ENCODE measurements around the gene PDXP.
"Not testable (repeated sequence)": the region's sequence is repeated elsewhere in the genome, so short reads cannot be mapped to it uniquely, and the experiment has no call there.

The PDXP gene

DNA sequence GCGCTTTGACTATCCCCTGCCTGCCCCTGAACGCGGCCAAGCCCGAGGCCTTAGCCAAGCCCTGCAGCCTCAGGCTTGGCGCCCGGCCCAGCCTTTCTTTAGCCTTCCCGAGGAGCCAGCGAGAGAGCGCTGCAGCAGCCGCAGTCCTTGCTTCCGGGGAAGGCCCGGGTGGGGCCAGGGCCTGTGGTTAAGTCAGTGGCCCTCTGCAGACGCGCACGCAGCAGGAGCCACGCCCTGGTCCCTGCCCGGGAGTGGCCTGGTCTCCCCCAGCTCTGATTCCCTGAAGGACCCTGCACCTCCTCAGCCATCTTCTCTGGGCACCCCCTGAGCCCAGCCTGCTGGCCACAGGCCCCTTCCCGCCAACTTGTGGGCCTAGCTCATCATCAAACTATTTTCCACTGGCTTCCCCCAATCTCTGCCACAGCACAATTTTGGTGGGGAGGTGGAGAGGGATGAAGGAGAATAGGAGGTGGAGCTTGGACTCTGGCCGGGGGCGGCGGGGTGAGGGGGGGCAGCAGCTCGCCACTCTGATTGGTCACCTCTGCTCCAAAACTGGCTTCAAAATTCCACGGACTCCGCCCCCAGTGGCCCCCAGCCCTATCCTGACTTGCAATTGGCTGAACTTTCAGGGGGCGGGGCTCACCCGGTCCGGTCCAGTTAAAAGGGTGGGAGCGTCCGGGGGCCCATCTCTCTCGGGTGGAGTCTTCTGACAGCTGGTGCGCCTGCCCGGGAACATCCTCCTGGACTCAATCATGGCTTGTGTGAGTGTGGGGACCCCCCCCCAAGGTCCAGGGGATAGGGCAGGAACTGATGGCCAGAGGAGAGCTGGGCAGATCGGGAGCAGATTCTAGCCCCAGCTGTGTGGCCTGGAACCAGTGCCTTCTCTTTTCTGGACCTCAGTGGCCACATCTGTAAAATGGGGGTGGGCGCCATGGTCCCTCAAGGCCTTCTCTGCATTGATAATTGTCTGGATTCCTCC is 16.7 kb downstream of the PDXP start, which contains the start of gene LGALS1:
Gene LGALS1, plus strand, starts transcription at position 686 of the 979 bp plus-strand sequence. Its CDS starts 67 bp downstream, at position 753.
- DNase-seq (ENCODE audit: low read depth) = peak; percentile 46

DNA sequence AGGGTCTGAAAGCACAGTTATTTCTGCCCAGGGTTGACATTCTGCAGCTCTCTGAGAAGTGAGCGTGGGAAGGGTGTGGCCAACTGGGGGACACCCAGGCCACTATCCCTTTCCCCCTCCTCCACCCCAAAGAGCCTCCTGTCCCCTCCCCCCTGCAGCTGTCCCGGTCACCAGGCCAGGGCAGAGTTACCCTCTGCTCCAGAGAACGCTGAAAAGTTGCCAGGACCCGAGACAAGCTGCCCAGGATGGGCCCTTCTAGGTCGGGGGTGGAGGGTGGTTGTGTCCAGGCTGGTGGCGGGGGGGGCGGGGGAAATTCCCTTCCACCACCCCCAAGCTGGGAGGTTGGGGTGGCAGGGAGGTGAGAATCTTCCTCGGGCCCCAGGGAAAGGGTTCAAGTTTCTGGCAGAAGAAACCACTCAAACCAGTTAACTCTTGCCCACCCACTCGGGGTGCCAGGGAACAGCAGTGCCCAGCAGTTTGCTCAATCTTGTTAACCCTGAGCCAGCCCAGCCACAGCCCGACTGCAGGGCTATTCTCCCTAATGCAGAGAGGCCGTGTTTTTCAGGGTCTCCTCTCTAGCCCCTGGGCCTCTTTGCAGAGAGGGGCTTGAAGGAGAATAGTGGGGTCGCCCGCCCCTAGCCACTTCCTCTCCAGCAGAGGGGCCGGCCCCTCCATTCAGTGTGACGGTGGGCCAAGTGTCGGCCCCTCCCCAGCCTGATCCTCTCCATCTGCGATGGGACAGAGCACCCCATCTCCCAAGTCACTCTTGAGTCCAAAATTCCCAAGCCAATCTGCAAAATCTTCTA is 17.6 kb downstream of the PDXP start:
- no peak for DNase-seq (ENCODE audit: low read depth)

DNA sequence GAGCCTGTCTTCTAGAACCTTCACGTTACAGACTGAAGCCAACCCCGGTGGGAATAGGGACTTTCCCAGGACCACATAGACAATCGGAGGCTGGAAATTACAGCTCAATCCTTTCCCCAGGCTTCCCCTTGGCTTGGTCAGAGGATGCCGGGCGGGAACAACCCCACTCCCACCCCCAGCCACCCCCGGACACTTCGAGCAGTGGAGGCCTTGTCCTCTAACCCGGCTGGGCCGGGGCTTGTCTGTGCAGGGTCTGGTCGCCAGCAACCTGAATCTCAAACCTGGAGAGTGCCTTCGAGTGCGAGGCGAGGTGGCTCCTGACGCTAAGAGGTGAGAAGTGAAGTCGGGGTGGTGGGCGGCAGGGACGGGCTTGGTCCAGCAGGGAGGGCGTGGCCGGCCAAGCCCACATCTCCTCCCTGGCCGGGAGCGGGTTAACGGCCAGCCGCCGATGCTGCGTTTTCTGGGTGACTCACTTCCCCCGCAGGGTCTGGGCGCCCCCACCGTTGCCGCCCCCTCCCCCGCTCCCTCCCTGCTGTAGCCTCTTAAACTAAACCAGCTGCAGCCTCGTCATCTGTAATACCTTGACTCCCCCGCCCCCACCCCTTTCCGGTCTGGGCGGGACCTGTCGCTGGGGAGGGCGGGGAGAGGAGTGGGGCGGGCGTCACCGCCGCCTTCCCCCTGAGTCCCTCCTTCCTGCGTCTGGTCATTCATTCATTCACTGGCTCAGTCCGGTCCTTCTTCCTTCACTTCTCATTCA is 18.4 kb downstream of the PDXP start:
- DNase-seq (ENCODE audit: low read depth) = peak; percentile 95

DNA sequence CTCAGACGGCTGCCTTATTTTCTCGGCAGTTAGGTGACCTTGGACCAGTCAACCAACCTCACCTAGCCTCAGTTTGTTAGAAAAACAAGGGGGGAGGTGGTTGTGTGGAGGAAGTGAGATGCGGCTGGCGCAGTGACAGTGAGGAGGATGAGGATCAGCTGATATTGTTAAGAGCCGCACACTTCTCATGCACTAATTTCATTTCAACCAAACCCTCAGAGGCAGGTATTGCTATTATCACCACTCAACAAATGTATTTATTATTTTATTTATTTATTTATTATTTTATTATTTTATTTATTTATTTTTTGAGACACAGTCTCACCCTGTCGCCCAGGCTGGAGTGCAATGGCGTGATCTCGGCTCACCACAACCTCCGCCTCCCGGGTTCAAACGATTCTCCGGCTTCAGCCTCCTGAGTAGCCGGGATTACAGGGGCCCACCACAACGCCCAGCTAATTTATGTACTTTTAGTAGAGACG is 19.0 kb downstream of the PDXP start:
- no peak for DNase-seq (ENCODE audit: low read depth)

DNA sequence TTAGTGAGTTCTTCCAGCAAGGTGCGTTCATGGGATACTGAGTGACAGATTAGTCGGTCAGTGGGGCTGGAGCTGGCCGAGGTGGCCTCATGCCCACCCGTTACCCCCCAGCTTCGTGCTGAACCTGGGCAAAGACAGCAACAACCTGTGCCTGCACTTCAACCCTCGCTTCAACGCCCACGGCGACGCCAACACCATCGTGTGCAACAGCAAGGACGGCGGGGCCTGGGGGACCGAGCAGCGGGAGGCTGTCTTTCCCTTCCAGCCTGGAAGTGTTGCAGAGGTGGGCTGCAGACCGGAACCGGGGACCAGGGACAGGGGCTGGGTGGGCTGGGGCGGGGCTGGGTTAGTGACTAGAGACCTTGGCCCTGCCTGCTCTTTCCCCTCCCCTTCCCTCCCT is 19.8 kb downstream of the PDXP start:
- no peak for DNase-seq (ENCODE audit: low read depth)

DNA sequence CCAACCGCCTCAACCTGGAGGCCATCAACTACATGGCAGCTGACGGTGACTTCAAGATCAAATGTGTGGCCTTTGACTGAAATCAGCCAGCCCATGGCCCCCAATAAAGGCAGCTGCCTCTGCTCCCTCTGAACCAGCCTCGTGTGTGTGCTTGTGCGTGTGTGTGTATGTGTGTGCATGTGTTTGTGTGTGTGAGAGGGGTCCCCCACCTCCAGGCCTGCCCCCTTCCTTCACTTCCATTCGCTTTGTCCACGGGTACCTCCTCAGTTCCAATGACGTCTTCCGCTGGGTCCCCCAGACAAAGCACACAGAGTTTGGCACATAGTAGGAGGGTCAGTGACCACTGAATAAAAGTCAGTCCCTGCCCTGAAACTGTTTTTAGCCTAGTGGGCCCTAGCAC is 21.1 kb downstream of the PDXP start:
- DNase-seq (ENCODE audit: low read depth) = no peak

DNA sequence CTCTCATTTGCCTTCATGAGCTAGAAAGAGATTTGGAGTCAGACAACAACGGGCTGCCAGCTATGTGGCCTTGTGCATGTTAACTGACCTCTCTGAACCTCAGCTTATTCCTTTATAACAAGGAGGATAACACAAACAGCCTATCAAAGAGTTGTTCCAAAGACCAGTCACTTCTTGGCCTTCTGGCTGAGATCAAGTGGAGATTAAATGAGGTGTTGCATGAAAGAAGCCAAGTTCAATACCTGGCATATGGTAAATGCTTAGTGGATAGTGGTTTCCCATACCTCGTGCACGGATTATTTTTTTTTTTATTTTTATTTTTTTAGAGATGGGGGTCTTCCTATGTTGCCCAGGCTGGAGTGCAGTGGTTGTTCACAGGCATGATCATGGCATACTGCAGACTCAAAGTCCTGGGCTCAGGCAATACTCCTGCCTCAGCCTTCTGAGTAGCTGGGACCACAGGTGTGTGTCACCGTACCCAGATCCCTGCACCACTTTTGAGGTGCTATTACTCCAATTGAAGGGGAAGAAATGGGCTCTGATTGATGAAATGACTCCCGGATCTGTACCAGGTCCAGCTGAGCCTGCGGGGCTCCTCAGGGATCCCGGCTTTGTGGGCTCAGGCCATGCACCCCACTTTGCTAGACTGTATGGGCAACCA is 21.8 kb downstream of the PDXP start:
- DNase-seq (ENCODE audit: low read depth) = no peak

DNA sequence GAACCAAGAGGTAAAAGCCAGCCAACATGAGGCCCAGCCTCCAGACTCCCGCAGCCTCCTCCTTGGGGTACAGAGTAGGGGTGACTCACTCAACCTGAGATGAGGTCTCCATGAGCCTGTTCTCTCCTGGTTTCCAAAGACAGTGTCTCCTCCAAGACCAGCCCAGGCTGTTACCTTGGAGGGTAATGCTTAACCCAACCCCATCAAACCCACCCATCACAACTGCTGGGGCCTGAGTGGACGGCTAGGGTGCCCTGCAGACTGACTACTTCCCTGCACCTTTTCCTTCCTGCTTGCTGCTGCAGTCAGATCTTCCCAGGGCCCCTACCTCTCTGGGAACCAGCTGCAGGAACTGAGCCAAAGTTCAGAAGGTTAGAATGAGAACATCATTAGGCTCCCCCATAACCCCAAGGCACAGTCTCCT is 22.5 kb downstream of the PDXP start:
- DNase-seq (ENCODE audit: low read depth) = no peak

DNA sequence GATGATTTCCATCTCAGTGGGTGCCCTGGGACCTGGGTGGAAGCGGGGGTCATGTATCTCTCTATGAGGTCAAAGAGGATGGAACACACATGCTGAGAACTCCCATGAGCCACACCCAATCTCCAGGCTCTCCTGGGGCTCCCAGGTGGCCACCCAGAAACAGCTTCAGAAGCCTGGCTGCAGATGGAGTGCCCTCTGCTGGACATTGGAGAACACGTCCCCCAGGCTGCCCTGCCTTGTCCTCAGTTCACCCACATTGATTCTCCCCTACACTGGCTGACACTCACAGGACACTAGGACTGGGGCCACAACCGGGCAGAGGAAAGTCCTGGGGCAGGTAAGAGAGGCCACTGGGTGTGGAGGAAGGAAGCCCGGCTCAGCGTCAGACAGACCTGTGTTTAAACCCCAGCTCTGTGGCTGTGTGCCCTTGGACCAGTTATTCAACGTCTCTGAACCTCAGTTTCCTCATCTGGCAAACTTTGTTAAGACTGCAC is 23.1 kb downstream of the PDXP start:
- DNase-seq (ENCODE audit: low read depth) = peak; percentile 65

DNA sequence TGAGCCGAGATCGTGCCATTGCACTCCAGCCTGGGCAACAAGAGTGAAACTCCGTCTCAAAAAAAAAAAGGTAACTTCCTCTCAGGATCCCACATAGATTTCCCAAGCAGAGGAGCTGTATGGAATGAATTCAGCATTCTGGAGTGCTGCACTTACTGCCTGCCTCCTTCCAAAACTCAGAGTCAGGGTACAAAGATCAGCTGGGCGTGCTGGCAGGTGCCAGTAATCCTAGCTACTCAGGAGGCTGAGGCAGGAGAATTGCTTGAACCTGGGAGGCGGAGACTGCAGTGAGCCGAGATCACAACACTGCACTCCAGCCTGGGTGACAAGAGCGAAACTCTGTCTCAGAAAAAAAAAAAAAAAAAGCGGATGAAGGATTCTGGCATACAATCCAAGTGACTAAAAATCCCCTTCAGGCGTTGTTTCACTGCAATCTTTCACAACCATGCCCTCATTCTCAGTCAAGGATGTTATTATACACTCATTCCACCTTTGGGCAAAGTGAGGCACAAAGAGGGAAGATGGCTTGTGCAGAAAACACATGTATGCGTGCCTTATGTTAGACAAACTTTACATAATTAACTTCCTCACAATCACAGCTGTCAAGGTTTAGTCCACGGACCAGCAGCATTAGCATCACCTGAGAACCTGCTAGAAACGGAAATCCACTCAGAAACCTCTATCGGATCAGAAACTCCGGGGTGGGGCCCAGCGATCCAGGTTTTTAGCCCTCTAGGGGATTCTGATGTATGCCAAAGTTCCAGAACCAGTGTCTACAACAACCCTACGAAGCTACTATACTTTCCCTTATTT is 26.5 kb downstream of the PDXP start:
- no peak for DNase-seq (ENCODE audit: low read depth)

DNA sequence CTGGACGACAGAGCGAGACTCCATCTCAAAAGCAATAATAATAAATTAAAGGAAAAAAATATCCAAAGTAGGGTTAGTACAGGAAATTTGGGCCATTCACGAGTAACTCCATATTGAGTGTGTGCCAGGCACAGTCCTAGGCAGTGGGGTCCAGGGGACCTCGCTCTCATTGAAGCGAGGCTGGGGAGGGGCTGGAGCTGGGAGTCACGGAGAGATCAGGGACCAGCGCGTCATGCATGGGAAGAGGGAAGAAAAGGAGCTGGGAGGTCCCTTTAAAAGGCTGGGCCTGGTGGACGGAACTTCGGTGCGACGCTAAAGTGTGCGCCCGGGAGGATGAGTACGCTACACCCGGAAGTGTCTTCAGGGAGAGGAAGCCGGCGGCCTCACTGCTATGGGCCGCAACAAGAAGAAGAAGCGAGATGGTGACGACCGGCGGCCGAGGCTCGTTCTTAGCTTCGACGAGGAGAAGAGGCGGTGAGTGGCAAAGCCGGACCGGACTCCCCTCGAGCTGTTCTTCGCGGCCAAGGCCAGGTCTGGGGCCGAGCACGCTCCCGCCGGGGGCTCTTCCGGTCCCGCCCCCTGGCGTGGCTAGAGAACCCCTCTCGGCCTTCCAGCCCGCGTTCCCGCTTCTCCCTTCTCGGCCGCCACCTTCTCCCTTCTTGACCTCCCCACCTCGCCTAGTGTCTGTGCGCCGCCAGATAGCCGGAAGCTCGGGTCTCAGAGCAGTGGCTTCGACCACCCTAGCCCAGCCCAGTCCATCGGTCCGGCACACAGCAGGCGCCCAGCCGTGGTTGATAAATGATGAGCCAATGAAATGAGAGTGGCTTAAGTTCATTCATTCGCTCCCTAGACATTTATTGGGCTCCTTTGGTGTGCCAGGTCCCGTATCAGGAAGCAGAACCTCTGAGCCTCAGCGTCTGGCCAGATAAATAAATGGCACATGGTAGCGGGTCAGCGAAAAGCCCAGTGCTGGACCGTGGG is 27.8 kb downstream of the PDXP start, which contains the start of gene NOL12:
Gene NOL12, plus strand, starts transcription at position 342 of the 981 bp plus-strand sequence. Its CDS starts 50 bp downstream, at position 392.
- peak; percentile 59 for DNase-seq (ENCODE audit: low read depth)

DNA sequence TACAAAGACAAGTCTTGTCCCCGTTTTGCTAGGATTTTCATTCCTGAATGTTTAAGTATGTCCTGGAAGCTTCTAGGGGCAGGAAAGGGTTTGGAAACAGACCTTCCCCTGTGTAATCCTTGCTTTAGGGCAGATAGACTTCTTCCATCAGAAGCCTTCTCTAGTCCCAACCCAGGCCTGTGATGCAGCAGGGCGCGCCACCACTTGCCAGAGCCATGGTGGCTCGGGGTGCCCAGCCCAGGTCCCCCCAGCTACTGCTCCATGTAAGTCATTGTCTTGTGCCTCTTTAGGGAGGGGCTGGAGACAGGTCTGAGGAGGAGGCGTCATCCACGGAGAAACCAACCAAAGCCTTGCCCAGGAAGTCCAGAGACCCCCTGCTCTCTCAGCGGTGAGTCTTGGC is 31.9 kb downstream of the PDXP start:
- DNase-seq (ENCODE audit: low read depth) = no peak

DNA sequence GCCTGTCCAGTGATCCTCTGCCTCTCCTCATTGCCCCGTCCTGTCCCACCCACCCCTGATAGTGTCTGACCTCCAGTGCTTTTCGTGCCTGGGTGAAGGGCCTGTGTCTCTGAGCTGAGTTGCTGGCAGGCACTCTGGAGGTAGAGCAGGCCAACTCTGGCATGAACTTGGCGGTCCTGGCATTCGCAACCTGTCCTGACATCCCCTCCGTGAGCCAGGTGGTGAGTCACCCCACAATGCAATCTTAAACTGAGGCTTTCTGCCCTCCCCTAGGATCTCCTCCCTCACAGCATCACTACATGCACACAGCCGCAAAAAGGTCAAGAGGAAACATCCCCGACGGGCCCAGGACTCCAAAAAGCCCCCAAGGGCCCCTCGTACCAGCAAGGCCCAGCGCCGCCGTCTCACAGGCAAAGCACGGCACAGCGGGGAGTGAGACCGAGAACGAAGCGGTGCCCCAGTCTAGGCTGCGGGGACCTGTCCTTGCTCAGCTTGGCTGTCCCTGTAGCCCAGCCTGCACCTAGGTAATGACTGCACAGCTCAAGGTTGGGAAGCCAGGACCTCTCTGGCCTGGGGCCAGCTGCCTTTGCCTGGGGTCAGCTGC is 32.5 kb downstream of the PDXP start:
- DNase-seq (ENCODE audit: low read depth) = no peak

DNA sequence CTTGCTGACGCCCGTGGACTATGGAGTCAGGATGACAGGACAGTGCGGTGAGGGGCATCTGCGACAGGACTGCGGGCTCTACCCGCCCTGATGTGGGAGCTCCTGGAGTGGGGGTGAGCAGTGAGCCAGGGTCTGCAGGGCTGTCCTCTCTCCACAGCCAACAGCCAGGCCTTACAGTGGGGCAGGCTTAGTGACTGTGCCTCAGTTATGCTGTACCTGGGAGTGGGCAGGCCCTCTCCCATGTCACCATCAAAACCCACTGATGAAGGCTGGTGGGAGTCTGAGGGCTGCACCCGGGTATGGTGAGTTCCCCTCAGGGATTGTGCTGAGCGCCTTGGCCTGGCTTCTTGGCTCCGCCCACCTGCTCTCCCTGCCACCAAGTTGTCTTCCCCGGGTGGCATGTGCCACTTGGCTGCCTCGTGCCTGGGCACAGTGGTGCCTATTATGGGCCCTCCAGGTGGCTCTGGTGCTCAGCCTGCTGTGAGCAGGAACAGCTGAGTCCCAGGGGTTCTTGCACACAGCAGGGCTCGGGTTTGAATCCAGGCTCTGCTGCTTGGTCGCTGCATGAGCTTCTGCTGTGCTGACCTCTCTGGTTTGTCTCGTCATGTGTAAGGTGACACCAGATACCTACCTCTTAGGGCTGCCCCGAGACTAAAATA is 34.2 kb downstream of the PDXP start:
- no peak for DNase-seq (ENCODE audit: low read depth)

DNA sequence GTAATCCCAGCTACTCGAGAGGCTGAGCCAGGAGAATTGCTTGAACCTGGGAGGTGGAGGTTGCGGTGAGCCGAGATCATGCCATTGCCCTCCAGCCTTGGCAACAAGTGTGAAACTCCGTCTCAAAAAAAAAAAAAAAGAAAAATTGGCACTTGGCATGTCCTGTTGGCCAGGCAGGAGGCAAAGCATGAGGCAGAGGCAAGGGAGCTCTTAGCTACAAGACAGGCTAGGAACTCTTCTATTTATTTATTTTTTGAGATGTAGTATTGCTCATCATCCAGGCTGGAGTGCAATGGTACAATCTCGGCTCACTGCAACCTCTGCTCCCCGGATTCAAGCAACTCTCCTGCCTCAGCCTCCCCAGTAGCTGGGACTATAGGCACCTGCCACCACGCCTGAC is 35.6 kb downstream of the PDXP start:
- not testable (repeated sequence) for DNase-seq (ENCODE audit: low read depth)

DNA sequence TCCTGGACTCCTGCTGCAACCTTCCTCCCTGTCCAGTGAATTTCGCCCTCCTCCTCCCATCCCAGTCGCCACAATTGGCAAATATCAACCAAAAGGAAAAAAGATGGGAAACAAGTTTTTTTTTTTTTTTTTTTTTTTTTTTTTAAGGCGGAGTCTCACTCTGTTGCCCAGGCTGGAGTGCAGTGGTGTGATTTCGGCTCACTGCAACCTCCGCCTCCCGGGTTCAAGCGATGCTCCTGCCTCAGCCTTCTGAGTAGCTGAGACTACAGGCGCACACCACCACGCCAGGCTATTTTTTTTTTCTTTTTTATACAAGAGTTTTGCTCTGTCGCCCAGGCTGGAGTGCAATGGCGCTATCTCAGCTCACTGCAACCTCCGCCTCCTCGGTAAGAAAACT is 37.7 kb downstream of the PDXP start:
- not testable (repeated sequence) for DNase-seq (ENCODE audit: low read depth)

DNA sequence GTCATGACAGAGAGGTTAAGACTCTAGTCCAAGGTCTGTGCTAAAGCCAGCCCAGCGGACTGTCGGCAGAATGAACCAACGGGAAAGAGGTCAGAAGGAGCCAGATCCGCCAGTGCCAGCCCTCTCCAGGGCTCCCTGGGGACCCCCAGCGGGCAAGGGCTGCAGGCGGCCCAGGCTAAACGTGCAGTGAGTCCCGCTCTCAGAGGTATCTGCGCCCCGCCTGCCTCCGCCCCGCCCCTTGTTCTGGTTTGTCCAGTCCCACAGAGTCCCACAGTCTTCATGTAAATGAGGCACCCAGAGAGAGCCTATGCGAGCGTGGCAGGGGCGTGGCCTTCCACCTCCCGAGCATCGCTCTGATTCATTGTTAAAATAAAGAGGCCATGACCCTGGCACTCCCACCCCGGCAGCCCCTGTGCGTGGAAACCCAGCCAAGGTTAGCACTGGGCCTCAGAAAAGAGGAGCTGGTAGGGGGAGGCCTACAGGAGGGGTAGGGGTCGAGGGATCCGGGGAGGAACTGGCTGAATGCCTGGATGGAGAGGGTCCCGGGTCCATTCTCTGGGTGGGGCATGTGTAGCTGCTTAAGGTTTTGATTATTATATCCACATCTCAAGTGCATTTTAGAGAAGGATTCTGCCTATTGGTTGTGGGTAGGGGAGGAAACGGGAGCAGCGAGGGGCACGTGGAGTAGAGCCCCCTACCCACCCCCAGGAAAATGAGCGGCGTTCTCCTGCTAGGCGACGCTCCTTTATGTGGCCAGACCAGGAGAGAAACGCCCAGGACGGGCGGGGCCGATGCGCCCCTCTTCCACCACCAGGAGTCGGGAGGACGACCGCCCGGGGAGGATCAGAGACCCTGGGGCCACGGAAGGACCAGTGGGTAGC is 38.4 kb downstream of the PDXP start, which contains the start of gene TRIOBP:
Gene TRIOBP, plus strand, starts transcription at position 392 of the 881 bp plus-strand sequence. CDS start 4,318 bp downstream, outside the sequence.
- peak; percentile 72 for DNase-seq (ENCODE audit: low read depth)
